Activated B cell treated with CpG ODN at 0.5 μM for 24 hours (primary cell): ENCODE results near the gene NRP2. TPM values are rescaled to one million over a fixed set of nuclear protein-coding genes. Genes with fewer than 3 reads are reported as not detected.

Experiments
- ATAC-seq: fragments of 200-7000 bp; cut with Tn5 transposase; one replicate; pipeline ENCODE4 v1.10.0; 2021; ENCODE audit warnings: low read depth, mild to moderate bottlenecking, moderate library complexity
- CTCF ChIA-PET: fragments of 350-600 bp; sonication (Branson Sonifier 250); formaldehyde crosslinking; loops from one replicate; lab custom pipeline; 2021; ENCODE audit warnings: antibody characterized with exemption; lab: Charles Lee
- POLR2A ChIA-PET: fragments of 350-600 bp; sonication (Branson Sonifier 250); formaldehyde crosslinking; loops from one replicate; lab custom pipeline; 2021; ENCODE audit warnings: antibody characterized with exemption; lab: Charles Lee
- DNase-seq: peaks from one replicate; pipeline ENCODE4 v3.0.0; 2022
- H3K27ac Mint-ChIP-seq: one replicate; pipeline ENCODE4 v1.8.0; 2020; ENCODE audit warnings: mixed read lengths
- H3K27me3 Mint-ChIP-seq: one replicate; pipeline ENCODE4 v1.8.0; 2021; ENCODE audit warnings: mixed read lengths
- H3K36me3 Mint-ChIP-seq: one replicate; pipeline ENCODE4 v1.8.0; 2021; ENCODE audit warnings: low read depth, mixed read lengths
- H3K4me1 Mint-ChIP-seq: one replicate; pipeline ENCODE4 v1.8.0; 2021; ENCODE audit warnings: mixed read lengths
- H3K4me3 Mint-ChIP-seq: one replicate; pipeline ENCODE4 v1.8.0; 2020; ENCODE audit warnings: mild to moderate bottlenecking, mixed read lengths
- H3K9me3 Mint-ChIP-seq: one replicate; pipeline ENCODE4 v1.8.0; 2020; ENCODE audit warnings: mixed read lengths
- intact Hi-C: fragments of 100-400 bp; cut with micrococcal nuclease; formaldehyde crosslinking; loops from one replicate; pipeline ENCODE4 v1.15.1; 2024
- total RNA-seq: library from RNA; stranded (reverse); gene quantifications from 2 replicates; pipeline ENCODE4 v1.2.3, GENCODE V29; 2022
- TF ChIP-seq, protein P1 (sequence below): fragments of 200-600 bp; IDR thresholded peaks from one replicate; pipeline ENCODE4 v1.8.0; 2022; ENCODE audit warnings: antibody characterized with exemption, mild to moderate bottlenecking

NRP2 gene
- total RNA-seq, 1 donor from 2014 or later, result 10.2 TPM

DNA sequence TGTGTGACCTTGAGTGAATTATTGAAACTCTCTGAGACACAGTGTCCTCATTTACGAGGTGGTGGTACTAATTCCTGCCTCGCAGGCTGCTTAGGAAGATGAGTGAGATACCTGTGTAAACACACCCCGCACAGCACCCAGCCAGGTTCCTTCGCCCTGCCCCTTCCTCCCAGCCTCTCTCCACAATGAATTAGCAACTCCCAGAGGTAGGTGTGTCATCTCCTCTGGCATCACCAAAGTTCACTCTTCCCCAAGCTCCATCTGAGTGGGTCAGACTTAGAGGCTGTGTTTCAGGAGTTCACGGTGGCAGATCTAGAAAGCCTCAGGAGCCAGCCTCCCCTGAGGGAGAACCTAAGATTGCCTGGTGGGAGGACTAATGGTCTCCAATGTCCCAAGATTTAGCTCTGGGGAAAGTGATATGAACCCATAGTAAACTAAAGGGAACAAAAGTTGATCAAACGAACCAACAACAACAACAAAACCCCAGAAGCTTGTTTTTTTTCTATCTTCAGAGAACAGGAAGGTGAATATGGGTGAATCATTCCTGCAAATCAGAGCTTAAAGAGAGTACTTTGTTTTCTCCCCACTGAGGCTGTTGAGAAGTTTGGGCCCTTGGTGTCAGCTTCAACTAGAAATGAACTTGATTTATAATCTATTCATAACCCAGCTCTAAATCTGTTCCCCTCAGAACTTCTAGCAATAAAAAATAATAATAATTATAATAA is 44.4 kb upstream of the NRP2 start:
- no peak overlapping the region for H3K4me3 Mint-ChIP-seq
- TF ChIP-seq, protein P1, sequence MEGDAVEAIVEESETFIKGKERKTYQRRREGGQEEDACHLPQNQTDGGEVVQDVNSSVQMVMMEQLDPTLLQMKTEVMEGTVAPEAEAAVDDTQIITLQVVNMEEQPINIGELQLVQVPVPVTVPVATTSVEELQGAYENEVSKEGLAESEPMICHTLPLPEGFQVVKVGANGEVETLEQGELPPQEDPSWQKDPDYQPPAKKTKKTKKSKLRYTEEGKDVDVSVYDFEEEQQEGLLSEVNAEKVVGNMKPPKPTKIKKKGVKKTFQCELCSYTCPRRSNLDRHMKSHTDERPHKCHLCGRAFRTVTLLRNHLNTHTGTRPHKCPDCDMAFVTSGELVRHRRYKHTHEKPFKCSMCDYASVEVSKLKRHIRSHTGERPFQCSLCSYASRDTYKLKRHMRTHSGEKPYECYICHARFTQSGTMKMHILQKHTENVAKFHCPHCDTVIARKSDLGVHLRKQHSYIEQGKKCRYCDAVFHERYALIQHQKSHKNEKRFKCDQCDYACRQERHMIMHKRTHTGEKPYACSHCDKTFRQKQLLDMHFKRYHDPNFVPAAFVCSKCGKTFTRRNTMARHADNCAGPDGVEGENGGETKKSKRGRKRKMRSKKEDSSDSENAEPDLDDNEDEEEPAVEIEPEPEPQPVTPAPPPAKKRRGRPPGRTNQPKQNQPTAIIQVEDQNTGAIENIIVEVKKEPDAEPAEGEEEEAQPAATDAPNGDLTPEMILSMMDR, result no peak
- no peak for ATAC-seq
- H3K36me3 Mint-ChIP-seq, result no peaks in the 10 kb centered on the region
- CTCF ChIA-PET, result no interaction called here
- H3K27ac Mint-ChIP-seq, result no peak overlapping the region
- H3K27me3 Mint-ChIP-seq, result peaks cover 28% of the 10 kb centered on the region
- no peak for DNase-seq
- no peaks in the 10 kb centered on the region for H3K4me1 Mint-ChIP-seq
- POLR2A ChIA-PET, result no interaction called here
- intact Hi-C loops, result no loop called here
- H3K9me3 Mint-ChIP-seq, result peaks cover 3% of the 10 kb centered on the region

DNA sequence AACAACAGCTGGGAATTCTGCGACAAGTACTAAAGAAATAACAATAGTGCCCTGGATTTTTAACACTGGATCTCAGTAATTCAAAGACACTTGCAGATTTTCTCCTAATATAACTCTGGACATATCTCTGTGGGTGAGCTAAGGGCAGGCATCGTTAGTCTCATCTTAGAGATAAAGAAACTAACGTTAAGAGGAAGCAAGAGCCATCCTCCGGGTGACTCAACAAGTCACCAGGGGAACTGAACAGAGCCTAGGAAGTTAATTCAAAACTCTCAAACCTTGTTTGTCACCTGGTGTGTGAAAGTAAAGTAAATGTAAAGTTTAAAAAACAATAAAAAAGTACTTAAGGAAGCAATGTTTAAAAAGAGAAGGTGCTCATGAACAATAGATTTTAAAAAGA is 41.6 kb upstream of the NRP2 start:
- TF ChIP-seq, protein P1, result no peak

DNA sequence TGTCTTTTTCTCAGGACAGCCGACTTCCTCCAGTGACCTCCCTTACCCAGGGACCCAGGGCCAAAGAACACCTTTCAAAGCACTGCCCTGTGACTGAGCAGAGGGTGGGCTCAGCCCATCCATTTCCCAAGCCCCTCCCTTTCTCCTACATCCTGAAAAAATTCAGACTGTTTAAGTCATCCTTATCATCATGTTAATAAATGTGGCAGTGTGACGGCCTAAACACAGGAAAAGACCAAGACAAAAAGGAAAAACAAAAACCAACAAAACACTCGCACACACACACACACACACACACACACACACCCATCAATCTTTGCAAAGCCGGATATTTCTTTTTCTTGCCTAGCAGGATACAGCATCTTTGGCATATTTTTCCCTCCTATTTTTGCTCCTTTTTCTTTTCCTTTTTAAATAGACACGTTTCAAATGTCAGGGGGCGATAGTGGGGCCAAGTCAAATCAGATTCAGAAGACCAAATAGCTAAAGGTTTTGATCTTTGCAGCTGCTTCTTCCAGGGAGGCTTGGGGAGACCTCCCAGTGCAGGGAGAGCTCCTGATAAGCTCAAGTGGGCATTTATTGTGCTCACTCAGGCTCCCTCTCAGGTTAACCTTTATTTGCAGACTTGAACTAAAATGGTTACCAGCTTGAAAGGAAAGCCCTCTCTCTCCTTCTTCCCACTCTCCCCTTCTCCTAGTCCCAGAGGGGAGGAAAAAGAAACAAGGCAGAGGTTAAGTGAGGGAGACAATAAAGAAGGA is 39.5 kb upstream of the NRP2 start:
- Mint-ChIP-seq H3K9me3 (peaks cover 3% of the 10 kb centered on the region), H3K27ac (no peak overlapping the region), H3K4me1 (peaks cover 9% of the 10 kb centered on the region), H3K36me3 (no peaks in the 10 kb centered on the region), H3K4me3 (no peak overlapping the region), H3K27me3 (peaks cover 41% of the 10 kb centered on the region)
- POLR2A ChIA-PET, result no interaction called here
- ATAC-seq (no peak), DNase-seq (no peak)
- TF ChIP-seq, protein P1, result no peak
- intact Hi-C loops, result no loop called here
- CTCF ChIA-PET, result no interaction called here

More for the DNA sequence above, 41.6 kb upstream of the NRP2 start:
- H3K27me3 Mint-ChIP-seq, result peaks cover 43% of the 10 kb centered on the region
- H3K27ac Mint-ChIP-seq, result no peak overlapping the region
- H3K9me3 Mint-ChIP-seq, result peaks cover 3% of the 10 kb centered on the region
- no peaks in the 10 kb centered on the region for H3K4me1 Mint-ChIP-seq
- ChIA-PET POLR2A (no interaction called here), CTCF (no interaction called here)
- DNase-seq (no peak), ATAC-seq (no peak)
- H3K36me3 Mint-ChIP-seq, result no peaks in the 10 kb centered on the region
- H3K4me3 Mint-ChIP-seq, result no peak overlapping the region
- intact Hi-C loops, result no loop called here

DNA sequence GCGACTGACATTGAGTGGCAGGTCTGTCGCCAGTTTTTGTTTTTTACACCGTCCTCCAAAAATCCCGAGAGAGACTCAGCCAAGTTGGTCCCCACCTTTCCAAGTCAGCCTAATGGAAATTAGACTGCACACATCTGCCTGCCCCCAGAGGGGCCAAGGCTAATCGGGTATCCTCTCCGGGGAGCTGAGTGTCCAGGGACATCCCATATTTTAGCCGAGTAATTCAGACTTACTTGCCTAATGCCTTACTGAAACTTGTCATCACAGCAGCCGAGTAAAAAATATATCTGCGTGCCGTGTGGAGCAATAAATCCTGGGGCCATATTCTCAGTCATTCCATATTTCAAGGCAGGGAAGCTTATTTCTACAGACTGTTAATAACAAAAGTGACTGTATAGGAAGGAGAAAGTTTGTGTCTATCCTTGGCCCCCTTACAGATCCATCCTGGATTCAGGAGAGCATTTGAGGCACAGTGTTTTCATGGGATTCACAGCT is 38.9 kb upstream of the NRP2 start:
- ChIA-PET POLR2A (no interaction called here), CTCF (no interaction called here)
- DNase-seq, result no peak
- no peak overlapping the region for H3K4me3 Mint-ChIP-seq
- no peak for ATAC-seq
- H3K4me1 Mint-ChIP-seq, result peaks cover 9% of the 10 kb centered on the region
- intact Hi-C loops, result no loop called here
- no peaks in the 10 kb centered on the region for H3K36me3 Mint-ChIP-seq
- peaks cover 3% of the 10 kb centered on the region for H3K9me3 Mint-ChIP-seq
- TF ChIP-seq, protein P1, result no peak
- H3K27me3 Mint-ChIP-seq, result peaks cover 41% of the 10 kb centered on the region
- H3K27ac Mint-ChIP-seq, result no peak overlapping the region

DNA sequence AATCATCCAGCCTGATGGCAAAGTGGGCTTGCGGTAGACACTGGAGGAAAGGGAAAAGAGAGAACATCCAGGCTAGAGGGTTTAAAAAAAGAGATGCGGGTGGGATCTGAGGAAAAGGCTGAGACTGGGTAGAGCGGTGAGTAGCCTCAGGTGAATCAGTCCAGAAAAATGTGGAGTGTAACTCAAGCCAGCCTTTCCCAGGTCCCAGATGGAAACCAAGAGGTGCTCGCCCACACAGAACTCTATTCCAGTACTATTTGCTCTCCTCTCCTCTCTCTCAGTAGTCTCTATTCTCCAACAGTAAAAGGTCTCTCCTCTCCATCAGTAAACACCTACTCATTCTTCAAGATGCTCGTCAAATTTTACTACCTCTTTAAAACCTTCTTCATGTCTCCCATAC is 38.3 kb upstream of the NRP2 start:
- ChIA-PET CTCF (no interaction called here), POLR2A (no interaction called here)
- Mint-ChIP-seq H3K36me3 (no peaks in the 10 kb centered on the region), H3K9me3 (peaks cover 3% of the 10 kb centered on the region), H3K4me1 (peaks cover 9% of the 10 kb centered on the region), H3K27ac (no peak overlapping the region), H3K4me3 (no peak overlapping the region), H3K27me3 (peaks cover 42% of the 10 kb centered on the region)
- ATAC-seq (no peak), DNase-seq (no peak)
- TF ChIP-seq, protein P1, result no peak
- intact Hi-C loops, result no loop called here
